Measurements from ENCODE around the gene MEPE.

- TF ChIP-seq EZH2 (IDR thresholded peaks at IDR 0.05; ENCODE audit: insufficient read depth, poor library complexity, severe bottlenecking) (no peak), EZH2phosphoT487 (IDR thresholded peaks at IDR 0.05; ENCODE audit: insufficient read depth, low read depth) (no peak)
Measured at GRCh38 chr4:87865288-87865687, 32.5 kb downstream of the MEPE start.

Measured in GM23248 (cell line).